Hepatocyte (in vitro differentiated cells): ENCODE results near the gene ABCD3. TPM values are rescaled to one million over a fixed set of nuclear protein-coding genes. Genes with fewer than 3 reads are reported as not detected.

ENCODE experiments used
- DNase-seq: peaks from one replicate; pipeline ENCODE4 v3.0.0-alpha.2; 2016; ENCODE audit warnings: low spot score
- H2AFZ ChIP-seq: fragments of 200-600 bp; sonication (generic); 2 replicates; pipeline ENCODE4 v1.6.0; 2016; ENCODE audit warnings: antibody characterized with exemption, mild to moderate bottlenecking
- H3K27ac ChIP-seq: fragments of 200-600 bp; sonication (generic); 2 replicates; pipeline ENCODE4 v1.5.1; 2016; ENCODE audit warnings: mild to moderate bottlenecking
- H3K27me3 ChIP-seq: fragments of 200-600 bp; sonication (generic); 2 replicates; pipeline ENCODE4 v1.6.1; 2016
- H3K36me3 ChIP-seq: fragments of 200-600 bp; sonication (generic); replicated peaks from 2 replicates; pipeline ENCODE4 v1.5.1; 2016; ENCODE audit warnings: low read depth; ENCODE audit not compliant: insufficient read depth
- H3K4me1 ChIP-seq: fragments of 200-600 bp; sonication (generic); 2 replicates; pipeline ENCODE4 v1.5.1; 2016; ENCODE audit warnings: mild to moderate bottlenecking, moderate library complexity; ENCODE audit not compliant: insufficient read depth
- H3K4me2 ChIP-seq: fragments of 200-600 bp; sonication (generic); 2 replicates; pipeline ENCODE4 v1.6.0; 2016
- H3K4me3 ChIP-seq: fragments of 200-600 bp; sonication (generic); 2 replicates; pipeline ENCODE4 v1.5.1; 2016; ENCODE audit warnings: mild to moderate bottlenecking
- H3K79me2 ChIP-seq: fragments of 200-600 bp; sonication (generic); 2 replicates; pipeline ENCODE4 v1.6.0; 2017; ENCODE audit warnings: mild to moderate bottlenecking
- H3K9me2 ChIP-seq: fragments of 200-600 bp; sonication (generic); replicated peaks from 2 replicates; pipeline ENCODE4 v1.6.0; 2017; ENCODE audit warnings: mild to moderate bottlenecking; ENCODE audit not compliant: insufficient read depth
- H3K9me3 ChIP-seq: fragments of 200-600 bp; sonication (generic); 2 replicates; pipeline ENCODE4 v1.5.1; 2016; ENCODE audit warnings: low read depth, mild to moderate bottlenecking
- H4K20me1 ChIP-seq: fragments of 200-600 bp; sonication (generic); 2 replicates; pipeline ENCODE4 v1.6.0; 2016; ENCODE audit warnings: mild to moderate bottlenecking; ENCODE audit not compliant: insufficient read depth, poor library complexity, severe bottlenecking
- EZH2 ChIP-seq: fragments of 200-600 bp; sonication (generic); IDR thresholded peaks from 2 replicates; pipeline ENCODE4 v1.6.1; 2016; ENCODE audit warnings: antibody characterized with exemption, mild to moderate bottlenecking, borderline replicate concordance
- EZH2phosphoT487 ChIP-seq: fragments of 200-600 bp; sonication (generic); IDR thresholded peaks from one replicate; pipeline ENCODE4 v1.6.1; 2018; ENCODE audit warnings: antibody characterized with exemption, mild to moderate bottlenecking, low read depth, moderate library complexity; ENCODE audit not compliant: unreplicated experiment, severe bottlenecking
- WGBS: methylation state at CpG from one replicate; pipeline ENCODE4 v1.1.6; 2016; ENCODE audit warnings: low lambda C conversion rate; ENCODE audit errors: missing lambda C conversion rate; 5-methylcytosine and 5-hydroxymethylcytosine counted together
- polyA plus RNA-seq: library from polyadenylated mRNA; unstranded; fragments of >200 nt; fragmentation: Nextera tagmentation; extraction: Ambion mirVana; gene quantifications from 2 replicates; pipeline ENCODE4 v1.2.1, GENCODE V29; 2016
- total RNA-seq: library from RNA; depleted of rRNA; stranded (reverse); fragments of >200 nt; gene quantifications from 2 replicates; pipeline ENCODE4 v1.2.3, GENCODE V29; 2014
- TF ChIP-seq, protein P1 (sequence below): fragments of 200-600 bp; sonication (generic); IDR thresholded peaks from 2 replicates; pipeline ENCODE4 v1.5.1; 2016; ENCODE audit warnings: antibody characterized with exemption, mild to moderate bottlenecking; ENCODE audit not compliant: poor library complexity

The ABCD3 gene
- total and polyA plus RNA-seq, 2 experiments from 2014 or later, result 50.7 to 96.4 TPM

DNA sequence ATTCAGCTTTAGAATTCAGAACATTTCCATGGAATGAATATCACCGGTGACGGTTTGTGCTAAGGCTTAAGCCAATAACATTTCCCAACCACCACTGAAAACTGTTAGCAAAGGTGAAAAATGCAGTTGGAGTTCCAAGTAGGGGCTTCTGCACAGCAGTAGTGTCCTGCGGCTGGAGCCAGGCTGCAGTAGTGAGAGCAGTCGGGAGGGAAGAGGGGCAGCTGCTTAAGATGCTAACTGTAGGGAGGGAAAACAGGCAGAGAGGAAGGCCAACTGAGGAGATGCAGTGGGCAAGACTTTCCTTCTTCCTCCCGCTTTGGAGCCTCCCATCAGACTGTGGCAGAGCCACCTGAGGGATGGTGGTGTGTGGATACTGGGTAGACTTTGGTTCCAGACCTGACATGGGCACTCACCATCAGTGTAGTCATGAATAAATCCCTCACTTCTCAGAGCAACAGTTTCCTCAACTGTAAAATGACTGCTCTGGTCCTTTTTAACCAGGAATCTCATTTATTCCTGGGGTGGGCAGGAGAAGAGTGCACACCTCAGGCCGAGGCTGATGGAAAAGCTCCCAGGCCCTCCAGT, 120.1 kb downstream of the ABCD3 start:
- Histone ChIP-seq H3K9me3 (no peaks in the 10 kb centered on the region), H3K4me2 (peak overlapping the region; percentile 80), H3K4me3 (peak overlapping the region; percentile 78), H3K79me2 (peaks cover 80% of the 10 kb centered on the region), H2AFZ (no peak overlapping the region), H3K27ac (peak overlapping the region; percentile 97), H3K36me3 (no peaks in the 10 kb centered on the region), H4K20me1 (peaks cover 46% of the 10 kb centered on the region), H3K27me3 (no peaks in the 10 kb centered on the region), H3K4me1 (peaks cover 37% of the 10 kb centered on the region), H3K9me2 (no peaks in the 10 kb centered on the region)
- TF ChIP-seq EZH2, result no peak
- TF ChIP-seq, protein P1, sequence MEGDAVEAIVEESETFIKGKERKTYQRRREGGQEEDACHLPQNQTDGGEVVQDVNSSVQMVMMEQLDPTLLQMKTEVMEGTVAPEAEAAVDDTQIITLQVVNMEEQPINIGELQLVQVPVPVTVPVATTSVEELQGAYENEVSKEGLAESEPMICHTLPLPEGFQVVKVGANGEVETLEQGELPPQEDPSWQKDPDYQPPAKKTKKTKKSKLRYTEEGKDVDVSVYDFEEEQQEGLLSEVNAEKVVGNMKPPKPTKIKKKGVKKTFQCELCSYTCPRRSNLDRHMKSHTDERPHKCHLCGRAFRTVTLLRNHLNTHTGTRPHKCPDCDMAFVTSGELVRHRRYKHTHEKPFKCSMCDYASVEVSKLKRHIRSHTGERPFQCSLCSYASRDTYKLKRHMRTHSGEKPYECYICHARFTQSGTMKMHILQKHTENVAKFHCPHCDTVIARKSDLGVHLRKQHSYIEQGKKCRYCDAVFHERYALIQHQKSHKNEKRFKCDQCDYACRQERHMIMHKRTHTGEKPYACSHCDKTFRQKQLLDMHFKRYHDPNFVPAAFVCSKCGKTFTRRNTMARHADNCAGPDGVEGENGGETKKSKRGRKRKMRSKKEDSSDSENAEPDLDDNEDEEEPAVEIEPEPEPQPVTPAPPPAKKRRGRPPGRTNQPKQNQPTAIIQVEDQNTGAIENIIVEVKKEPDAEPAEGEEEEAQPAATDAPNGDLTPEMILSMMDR, result peak; percentile 15
- DNase-seq, result peak; percentile 24
- 50% methylated on average over 6 of the region's 6 CpGs for WGBS

DNA sequence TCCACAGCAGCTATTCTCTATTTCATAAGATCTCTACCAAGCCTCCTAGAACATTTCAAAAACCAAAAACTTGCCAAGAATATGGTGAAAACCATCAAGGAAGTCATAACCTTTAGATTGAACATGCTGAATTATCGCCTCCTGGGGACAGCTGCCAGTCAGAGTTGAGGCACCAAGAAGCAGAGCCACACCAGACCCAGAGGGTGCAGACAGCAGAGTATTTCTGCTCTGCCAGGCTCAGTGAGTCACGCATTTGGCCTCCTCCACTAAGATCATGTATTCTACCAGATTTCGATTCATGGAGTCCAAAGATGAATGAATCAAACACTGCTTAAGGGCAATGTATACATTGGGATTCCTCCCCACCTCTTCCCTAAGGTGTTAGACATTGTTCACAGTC, 121.3 kb downstream of the ABCD3 start:
- Histone ChIP-seq H4K20me1 (peaks cover 43% of the 10 kb centered on the region), H3K4me3 (peak overlapping the region; percentile 78), H3K4me2 (peak overlapping the region; percentile 80), H3K36me3 (no peaks in the 10 kb centered on the region), H3K27me3 (no peaks in the 10 kb centered on the region), H2AFZ (no peak overlapping the region), H3K9me3 (no peaks in the 10 kb centered on the region), H3K4me1 (peaks cover 37% of the 10 kb centered on the region), H3K9me2 (no peaks in the 10 kb centered on the region), H3K27ac (peak overlapping the region; percentile 97), H3K79me2 (peaks cover 75% of the 10 kb centered on the region)
- no peak for DNase-seq
- TF ChIP-seq, protein P1, result no peak
- no peak for TF ChIP-seq EZH2
- no peak for TF ChIP-seq EZH2phosphoT487
- WGBS, result 67% methylated on average over 3 of the region's 3 CpGs

DNA sequence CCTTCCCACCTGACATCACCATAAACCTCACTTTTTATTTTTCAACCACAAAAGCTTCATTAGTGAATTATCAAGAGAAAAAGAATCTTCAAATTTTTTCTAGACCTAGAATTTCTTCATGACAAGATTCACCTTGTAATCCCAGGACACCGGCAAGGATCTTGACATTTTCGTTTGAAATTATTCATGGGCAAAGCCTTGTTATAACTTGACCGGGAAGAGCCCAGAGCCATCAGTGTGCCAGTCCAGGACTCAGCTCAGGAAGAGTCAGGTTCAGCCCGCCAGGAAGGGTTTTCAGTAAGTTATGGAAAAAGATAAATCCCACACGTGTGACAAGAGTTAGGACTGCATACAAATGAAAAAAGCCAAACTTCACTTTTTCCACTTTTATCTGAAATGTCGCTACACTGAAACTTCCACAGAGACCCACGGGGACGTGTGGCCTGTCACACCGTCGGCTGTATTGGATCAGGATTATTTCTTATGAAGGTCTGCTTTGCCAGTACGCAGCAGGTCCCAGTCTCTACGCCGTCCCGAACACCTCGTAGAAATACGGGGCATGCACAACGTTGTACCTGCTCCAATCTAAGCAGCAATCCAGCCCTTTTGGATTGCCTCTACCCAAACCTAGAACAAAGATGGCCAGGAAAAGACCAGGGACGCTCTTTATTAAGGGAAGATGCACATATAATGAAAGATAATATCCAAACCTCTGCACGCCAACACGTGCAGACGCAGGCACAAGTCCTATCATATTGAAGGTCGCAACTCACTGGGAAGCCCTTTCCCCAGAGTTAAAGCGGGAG, 122.5 kb downstream of the ABCD3 start:
- WGBS, result 12% methylated on average over 23 of the region's 23 CpGs
- H3K36me3 ChIP-seq, result no peaks in the 10 kb centered on the region
- H3K27ac ChIP-seq, result peak overlapping the region; percentile 97
- no peak for TF ChIP-seq EZH2phosphoT487
- TF ChIP-seq, protein P1, result no peak
- TF ChIP-seq EZH2, result no peak
- DNase-seq, result no peak
- peak overlapping the region; percentile 80 for H3K4me2 ChIP-seq
- no peaks in the 10 kb centered on the region for H3K9me3 ChIP-seq
- H4K20me1 ChIP-seq, result peaks cover 43% of the 10 kb centered on the region
- peaks cover 67% of the 10 kb centered on the region for H3K79me2 ChIP-seq
- H3K9me2 ChIP-seq, result no peaks in the 10 kb centered on the region
- peak overlapping the region; percentile 78 for H3K4me3 ChIP-seq
- H3K4me1 ChIP-seq, result peaks cover 34% of the 10 kb centered on the region
- peak overlapping the region; percentile 26 for H2AFZ ChIP-seq
- no peaks in the 10 kb centered on the region for H3K27me3 ChIP-seq
